GM12878 (cell line): ENCODE measurements around the gene COPS7A. TPM values are rescaled to one million over a fixed set of nuclear protein-coding genes. Genes with fewer than 3 reads are reported as not detected.

ENCODE experiments used
- ATAC-seq: fragments of 200-7000 bp; cut with Tn5 transposase; 3 replicates; pipeline ENCODE4 v1.9.1; 2020; ENCODE audit warnings: mild to moderate bottlenecking, moderate library complexity
- BruUV-seq: library from RNA; stranded (reverse); fragments of 400-500 nt; replicated peaks from 2 replicates; lab custom pipeline; 2021; lab: Mats Ljungman, UMichigan
- CTCF ChIA-PET: fragments of 300-600 bp; sonication (Branson Sonifier 250); formaldehyde crosslinking; extraction: SDS; loops from one replicate; lab custom pipeline; 2021; ENCODE audit warnings: inconsistent platforms; lab: Yijun Ruan, JAX
- POLR2A ChIA-PET: fragments of 350-600 bp; formaldehyde crosslinking; extraction: SDS; loops from one replicate; lab custom pipeline; 2021; ENCODE audit warnings: inconsistent platforms; lab: Charles Lee
- RAD21 ChIA-PET: fragments of 300-600 bp; sonication (Branson Sonifier 250); formaldehyde crosslinking; loops from one replicate; lab custom pipeline; 2023; ENCODE audit warnings: antibody characterized with exemption; ENCODE audit not compliant: unreplicated experiment; lab: Charles Lee
- SMC1A ChIA-PET: fragments of 300-600 bp; sonication (Branson Sonifier 250); formaldehyde crosslinking; loops from one replicate; lab custom pipeline; 2023; ENCODE audit not compliant: unreplicated experiment, uncharacterized antibody; lab: Charles Lee
- DNase-seq: peaks from one replicate; pipeline ENCODE4 v3.0.0-alpha.2; 2011; ENCODE audit warnings: low read depth, low spot score
- FAIRE-seq: peaks from 3 replicates; lab custom pipeline; 2011; peaks lifted over from hg19 to GRCh38; lab: Jason Lieb, UNC
- H2AFZ ChIP-seq: 2 replicates; pipeline ENCODE4 v1.6.0; 2011; ENCODE audit warnings: low read depth, low read length, control low read depth; ENCODE audit not compliant: control insufficient read depth
- H3K27ac ChIP-seq: 2 replicates; pipeline ENCODE4 v1.5.1; 2011; ENCODE audit warnings: control low read depth; ENCODE audit not compliant: control insufficient read depth, insufficient read depth
- H3K27me3 ChIP-seq, 2 experiments: replicated peaks in 1 of 2; 2 replicates each; pipeline versions ENCODE4 v1.6.0 to v1.6.1; 2011; ENCODE audit warnings: low read length in 1 of 2; ENCODE audit not compliant: control insufficient read depth in 2 of 2, insufficient read depth in 2 of 2
- H3K36me3 ChIP-seq, 2 experiments: 2 replicates each; pipeline ENCODE4 v1.5.1; 2011; ENCODE audit warnings: low read length in 1 of 2; ENCODE audit not compliant: control insufficient read depth in 2 of 2, insufficient read depth in 2 of 2
- H3K4me1 ChIP-seq: 2 replicates; pipeline ENCODE4 v1.6.1; 2011; ENCODE audit warnings: mild to moderate bottlenecking, low read length, moderate library complexity, mixed read lengths; ENCODE audit not compliant: control insufficient read depth, insufficient read depth
- H3K4me2 ChIP-seq: 2 replicates; pipeline ENCODE4 v1.6.0; 2011; ENCODE audit warnings: control low read depth; ENCODE audit not compliant: control insufficient read depth, insufficient read depth
- H3K4me3 ChIP-seq: fragments of 200-600 bp; sonication (generic); 2 replicates; pipeline ENCODE4 v1.5.1; 2016
- H3K79me2 ChIP-seq: 2 replicates; pipeline ENCODE4 v1.6.0; 2011; ENCODE audit warnings: low read length; ENCODE audit not compliant: control insufficient read depth, insufficient read depth
- H3K9ac ChIP-seq: 2 replicates; pipeline ENCODE4 v1.8.0; 2011; ENCODE audit warnings: low read length, control low read depth, mixed read lengths; ENCODE audit not compliant: control insufficient read depth, insufficient read depth
- H3K9me3 ChIP-seq: replicated peaks from 3 replicates; pipeline ENCODE4 v1.5.1; 2011; ENCODE audit warnings: mild to moderate bottlenecking, low read length; ENCODE audit not compliant: control insufficient read depth, insufficient read depth
- H4K20me1 ChIP-seq: 2 replicates; pipeline ENCODE4 v1.6.0; 2011; ENCODE audit not compliant: control insufficient read depth, insufficient read depth
- ASH2L ChIP-seq: fragments of 300-600, 200-600 bp; sonication (generic); IDR thresholded peaks from 2 replicates; pipeline ENCODE4 v1.6.1; 2017; ENCODE audit warnings: low read depth, mild to moderate bottlenecking, borderline replicate concordance
- BCL11A ChIP-seq: IDR thresholded peaks from 2 replicates; pipeline ENCODE4 v1.6.1; 2011; ENCODE audit warnings: low read depth, low read length
- BHLHE40 ChIP-seq, 2 experiments: fragments of 450-650 bp in 1 of 2; IDR thresholded peaks; 2 replicates each; pipeline ENCODE4 v1.6.1; 2011 to 2017; ENCODE audit warnings: low read depth in 2 of 2, borderline replicate concordance in 1 of 2, improper control_type of control experiment in 1 of 2, low read length in 1 of 2, mild to moderate bottlenecking in 1 of 2
- CEBPZ ChIP-seq: fragments of 150-350 bp; IDR thresholded peaks from 2 replicates; pipeline ENCODE4 v1.6.1; 2016; ENCODE audit warnings: low read depth, low read length
- E4F1 ChIP-seq: fragments of 450-650 bp; IDR thresholded peaks from 2 replicates; pipeline ENCODE4 v1.6.1; 2018; ENCODE audit warnings: borderline replicate concordance, mild to moderate bottlenecking; ENCODE audit not compliant: partially characterized antibody
- PRDM15 ChIP-seq: fragments of 450-650 bp; formaldehyde crosslinking; IDR thresholded peaks from 2 replicates; pipeline ENCODE4 v1.4.0; 2020; ENCODE audit warnings: mild to moderate bottlenecking, moderate library complexity
- WGBS: methylation state at CpG from one replicate; pipeline ENCODE4 v1.1.6; 2016; ENCODE audit warnings: low lambda C conversion rate; ENCODE audit not compliant: insufficient replicate concordance, insufficient coverage; ENCODE audit errors: missing lambda C conversion rate; 5-methylcytosine and 5-hydroxymethylcytosine counted together
- in situ Hi-C: fragments of 300-500 bp; cut with MboI; formaldehyde crosslinking; loops from 9 replicates; pipeline ENCODE4 v1.14.3; 2018; ENCODE audit warnings: mixed read lengths
- intact Hi-C: fragments of 100-400 bp; cut with micrococcal nuclease; formaldehyde crosslinking; loops from one replicate; pipeline ENCODE4 v1.14.2; 2022; ENCODE audit not compliant: unreplicated experiment
- polyA plus RNA-seq, 11 experiments: library from polyadenylated mRNA; depleted of rRNA in 4 of 11; unstranded in 6 of 11; stranded (reverse) in 5 of 11; fragments of >200 nt; fragmentation: Nextera tagmentation in 4 of 11; fragmentation: Illumina TruSeq in 1 of 11; extraction: Ambion mirVana in 4 of 11; extraction: Trizol in 1 of 11; gene quantifications; 1 replicate in 1 of 11; 2 replicates in 10 of 11; pipeline versions ENCODE4 v1.2.1 to v1.2.3, GENCODE V29; 2011 to 2016; ENCODE audit warnings: inconsistent platforms in 2 of 11, missing spikeins in 2 of 11, low read depth in 1 of 11
- total RNA-seq, 4 experiments: library from RNA; depleted of rRNA in 3 of 4; stranded (reverse); fragments of >200 nt in 3 of 4; fragmentation: Illumina TruSeq in 1 of 4; extraction: Trizol in 1 of 4; gene quantifications; 2 replicates each; pipeline versions ENCODE4 v1.2.1 to v1.2.3, GENCODE V29; 2013 to 2021

The COPS7A gene
- total and polyA plus RNA-seq, 10 of the 15 experiments (the other 5 are each of a cell fraction or from before 2014, with no cell fraction given), result 25.7 to 74.0 (median 51.9) TPM

GRCh38 chr12:6764011-6764828, 40.4 kb downstream of the COPS7A start:
- in situ Hi-C loops (no loop called here), intact Hi-C loops (loop anchor here (1.0 kb wide), 1 partner anchor 11 kb away; the partner anchor contains the start of gene MLF2)
- peak overlapping the region; percentile 90 for H2AFZ ChIP-seq
- no peaks in the 10 kb centered on the region for H3K36me3 ChIP-seq
- WGBS, result 3% methylated on average over 12 of the region's 16 CpGs
- H4K20me1 ChIP-seq, result no peaks in the 10 kb centered on the region
- RAD21 ChIA-PET, result interaction anchor here (1.0 to 4.1 kb wide), 4 partner anchors 11 to 40 kb away, joined by 3 to 51 read pairs (median 4); partner anchors contain the start of genes COPS7A and MLF2
- FAIRE-seq (peak; percentile 99), DNase-seq (peak; percentile 98), ATAC-seq (peak; percentile 94)
- H3K9ac ChIP-seq, result peak overlapping the region; percentile 55
- no TSS peak for BruUV-seq
- peaks cover 30% of the 10 kb centered on the region for H3K4me1 ChIP-seq
- peak overlapping the region; percentile 38; the same call in 1 of the 2 replicates for H3K4me3 ChIP-seq
- peaks cover 16% of the 10 kb centered on the region for H3K79me2 ChIP-seq
- no peaks in the 10 kb centered on the region for H3K27me3 ChIP-seq
- POLR2A ChIA-PET, result interaction anchor here (0.5 to 3.2 kb wide), 5 partner anchors 10 to 151 kb away, joined by 3 to 60 read pairs (median 5); partner anchors contain the start of genes MLF2 and ZNF384
- no peaks in the 10 kb centered on the region for H3K9me3 ChIP-seq
- CTCF ChIA-PET, result interaction anchor here (0.7 to 3.2 kb wide), 5 partner anchors 10 to 72 kb away, joined by 3 to 67 read pairs (median 4); partner anchors contain the start of gene MLF2
- peak overlapping the region; percentile 76 for H3K27ac ChIP-seq
- SMC1A ChIA-PET, result interaction anchor here (1.2 to 4.2 kb wide), 3 partner anchors 10 to 16 kb away, joined by 3 to 39 read pairs (median 9); partner anchors contain the start of gene MLF2
- peak overlapping the region; percentile 90 for H3K4me2 ChIP-seq
- TF ChIP-seq E4F1 (no peak), CEBPZ (no peak), BCL11A (no peak), BHLHE40 (IDR thresholded peaks at IDR 0.05; ENCODE audit: borderline replicate concordance in 1 of 2, low read depth in 2 of 2, low read length in 1 of 2) (peak; percentile 44 to 65; a peak in 3 of 4 replicates), PRDM15 (CRISPR knock-in tag) (no peak), ASH2L (no peak)
